Small intestine (tissue), 7 donors: Measurements from ENCODE around the gene TTC31. TPM values are rescaled to one million over a fixed set of nuclear protein-coding genes. Genes with fewer than 3 reads are reported as not detected.

ENCODE experiments used
- DNase-seq, 2 donors: peaks; one replicate each; pipeline versions ENCODE4 v3.0.0 to v3.0.0-alpha.2; 2013
- FAIRE-seq: peaks from 2 replicates; lab custom pipeline; 2012; peaks lifted over from hg19 to GRCh38; lab: Jason Lieb, UNC
- H3K27ac ChIP-seq, 3 donors: one replicate each; pipeline ENCODE4 v1.5.1; 2013; ENCODE audit warnings: low read length in 2 of 3, mild to moderate bottlenecking in 2 of 3, control low read depth in 1 of 3, inconsistent platforms in 1 of 3, low read depth in 1 of 3, moderate library complexity in 1 of 3
- H3K27me3 ChIP-seq, 3 donors: one replicate each; pipeline ENCODE4 v1.6.1; 2013; ENCODE audit warnings: low read length in 3 of 3, inconsistent platforms in 1 of 3; ENCODE audit not compliant: control insufficient read depth in 3 of 3, insufficient read depth in 3 of 3
- H3K36me3 ChIP-seq, 3 donors: one replicate each; pipeline ENCODE4 v1.6.1; 2013; ENCODE audit warnings: low read length in 3 of 3, inconsistent platforms in 1 of 3, low read depth in 1 of 3, mild to moderate bottlenecking in 1 of 3, moderate library complexity in 1 of 3; ENCODE audit not compliant: control insufficient read depth in 3 of 3, insufficient read depth in 2 of 3
- H3K4me1 ChIP-seq, 3 donors: one replicate each; pipeline ENCODE4 v1.6.1; 2013; ENCODE audit warnings: low read length in 2 of 3, inconsistent platforms in 1 of 3, low read depth in 1 of 3, mild to moderate bottlenecking in 1 of 3, moderate library complexity in 1 of 3; ENCODE audit not compliant: control insufficient read depth in 3 of 3, insufficient read depth in 2 of 3
- H3K4me3 ChIP-seq, 3 donors: one replicate each; pipeline ENCODE4 v1.5.1; 2013; ENCODE audit warnings: low read length in 3 of 3, control low read depth in 1 of 3, inconsistent platforms in 1 of 3, low read depth in 1 of 3, mild to moderate bottlenecking in 1 of 3, moderate library complexity in 1 of 3
- H3K9me3 ChIP-seq, 2 donors: one replicate each; pipeline ENCODE4 v1.6.1; 2013; ENCODE audit warnings: low read depth in 1 of 2, low read length in 1 of 2; ENCODE audit not compliant: control insufficient read depth in 2 of 2, insufficient read depth in 1 of 2
- WGBS, 3 donors: extraction: QIAGEN DNeasy Blood & Tissue Kit; methylation state at CpG; one replicate each; pipeline ENCODE4 v1.1.7; 2013; 5-methylcytosine and 5-hydroxymethylcytosine counted together
- polyA plus RNA-seq, 4 donors: library from polyadenylated mRNA; stranded (reverse) in 3 of 4; unstranded in 1 of 4; fragments of 200-250 nt in 3 of 4; fragments of 120-200 nt in 1 of 4; gene quantifications; one replicate each; pipeline versions ENCODE4 v1.2.1 to v1.2.3, GENCODE V29; 2013
- donor health status: healthy with polysubstance abuse.
- donor health status: control.
- donor health status: control.
- donor health status: Bipolar disorder and iron deficiency.
- donor health status: healthy.

TTC31 gene
- polyA plus RNA-seq, 4 donors = 20.1 to 51.0 (median 27.1) TPM

GRCh38 chr2:74502147-74502719 lies 19.4 kb downstream of the TTC31 start:
- 11 to 18% (median 14%) methylated on average over 32 of the region's 32 CpGs for WGBS, 3 donors
- peaks cover 3 to 63% (median 6%) of the 10 kb centered on the region in 3 donors for H3K4me1 ChIP-seq
- H3K27me3 ChIP-seq = peaks cover 0 to 46% (median 0%) of the 10 kb centered on the region in 3 donors
- FAIRE-seq (no peak), DNase-seq (peak; percentile 88 to 90)
- peak overlapping the region; percentile 94 to 98 (median 97) for H3K27ac ChIP-seq
- peak overlapping the region; percentile 62 to 85 (median 82) for H3K4me3 ChIP-seq
- H3K36me3 ChIP-seq = peaks cover 0 to 35% (median 0%) of the 10 kb centered on the region in 3 donors
- no peaks in the 10 kb centered on the region for H3K9me3 ChIP-seq

- peaks cover 0 to 29% (median 0%) of the 10 kb centered on the region in 3 donors for H3K36me3 ChIP-seq
- H3K27me3 ChIP-seq = peaks cover 0 to 39% (median 0%) of the 10 kb centered on the region in 3 donors
- WGBS, 3 donors = 0 to 2% (median 2%) methylated on average over 62 to 67 of the region's 67 CpGs
- peak overlapping the region; percentile 62 to 85 (median 82) for H3K4me3 ChIP-seq
- H3K27ac ChIP-seq = peak overlapping the region; percentile 94 to 98 (median 97)
- H3K9me3 ChIP-seq = no peaks in the 10 kb centered on the region
- peaks cover 3 to 57% (median 6%) of the 10 kb centered on the region in 3 donors for H3K4me1 ChIP-seq
- DNase-seq = peak; percentile 91 to 94
- FAIRE-seq = no peak
These were observed 20.0 kb downstream of the TTC31 start for GRCh38 chr2:74502720-74503505.

GRCh38 chr2:74503506-74504475 lies 20.9 kb downstream of the TTC31 start:
- H3K27ac ChIP-seq = peak overlapping the region; percentile 94 to 98 (median 97)
- no peak for FAIRE-seq
- H3K4me3 ChIP-seq = peak overlapping the region; percentile 3 to 85 (median 82)
- peaks cover 3 to 55% (median 9%) of the 10 kb centered on the region in 3 donors for H3K4me1 ChIP-seq
- 12 to 38% (median 26%) methylated on average over 43 to 45 of the region's 45 CpGs for WGBS, 3 donors
- DNase-seq = no peak
- H3K36me3 ChIP-seq = peaks cover 0 to 27% (median 0%) of the 10 kb centered on the region in 3 donors
- peaks cover 0 to 39% (median 0%) of the 10 kb centered on the region in 3 donors for H3K27me3 ChIP-seq
- H3K9me3 ChIP-seq = no peaks in the 10 kb centered on the region

GRCh38 chr2:74504591-74504990 lies 21.7 kb downstream of the TTC31 start:
- DNase-seq = no peak
- 94 to 97% (median 95%) methylated on average over 3 of the region's 3 CpGs for WGBS, 3 donors
- FAIRE-seq = no peak
- Histone ChIP-seq H3K9me3 (no peaks in the 10 kb centered on the region), H3K4me3 (peak overlapping the region in 2 of 3 donors; percentile 82 to 85), H3K27ac (peak overlapping the region in 1 of 3 donors; percentile 98), H3K27me3 (peaks cover 0 to 37% (median 0%) of the 10 kb centered on the region in 3 donors), H3K4me1 (peaks cover 3 to 53% (median 9%) of the 10 kb centered on the region in 3 donors), H3K36me3 (peaks cover 0 to 27% (median 0%) of the 10 kb centered on the region in 3 donors)

- Histone ChIP-seq H3K27me3 (peaks cover 0 to 40% (median 0%) of the 10 kb centered on the region in 3 donors), H3K4me1 (peaks cover 3 to 46% (median 9%) of the 10 kb centered on the region in 3 donors), H3K9me3 (no peaks in the 10 kb centered on the region), H3K36me3 (peaks cover 0 to 22% (median 0%) of the 10 kb centered on the region in 3 donors), H3K4me3 (peak overlapping the region in 1 of 3 donors; percentile 33), H3K27ac (no peak overlapping the region)
- 80 to 92% (median 91%) methylated on average over 14 of the region's 14 CpGs for WGBS, 3 donors
- FAIRE-seq (no peak), DNase-seq (no peak)
These were observed 22.8 kb downstream of the TTC31 start for GRCh38 chr2:74505448-74506246.

GRCh38 chr2:74507145-74507925 lies 24.5 kb downstream of the TTC31 start, which contains the start of gene PCGF1:
Gene PCGF1 (minus strand): TSS chr2:74507695. CDS start chr2:74507668, 27 bp downstream.
- FAIRE-seq (no peak), DNase-seq (peak; percentile 99)
- WGBS, 3 donors = 0 to 1% (median 0%) methylated on average over 51 to 56 of the region's 56 CpGs
- Histone ChIP-seq H3K36me3 (peaks cover 0 to 21% (median 0%) of the 10 kb centered on the region in 3 donors), H3K27me3 (peaks cover 0 to 49% (median 8%) of the 10 kb centered on the region in 3 donors), H3K27ac (peak within 1 kb of the TSS; percentile 91 to 100 (median 97)), H3K9me3 (no peaks in the 10 kb centered on the region), H3K4me1 (peaks cover 3 to 35% (median 9%) of the 10 kb centered on the region in 3 donors), H3K4me3 (peak within 1 kb of the TSS; percentile 70 to 87 (median 75))
